GM21526 (cell line): Measurements from ENCODE around the gene BANF1.
A peak's percentile ranks its signal among the peaks of the same experiment; 100 is the strongest.

Experiments used
- ATAC-seq: cut with Tn5 transposase; IDR thresholded peaks from one replicate; pipeline ENCODE4 v1.9.1; 2021; ENCODE audit warnings: moderate library complexity; ENCODE audit not compliant: unreplicated experiment, low FRiP score

The BANF1 gene

DNA sequence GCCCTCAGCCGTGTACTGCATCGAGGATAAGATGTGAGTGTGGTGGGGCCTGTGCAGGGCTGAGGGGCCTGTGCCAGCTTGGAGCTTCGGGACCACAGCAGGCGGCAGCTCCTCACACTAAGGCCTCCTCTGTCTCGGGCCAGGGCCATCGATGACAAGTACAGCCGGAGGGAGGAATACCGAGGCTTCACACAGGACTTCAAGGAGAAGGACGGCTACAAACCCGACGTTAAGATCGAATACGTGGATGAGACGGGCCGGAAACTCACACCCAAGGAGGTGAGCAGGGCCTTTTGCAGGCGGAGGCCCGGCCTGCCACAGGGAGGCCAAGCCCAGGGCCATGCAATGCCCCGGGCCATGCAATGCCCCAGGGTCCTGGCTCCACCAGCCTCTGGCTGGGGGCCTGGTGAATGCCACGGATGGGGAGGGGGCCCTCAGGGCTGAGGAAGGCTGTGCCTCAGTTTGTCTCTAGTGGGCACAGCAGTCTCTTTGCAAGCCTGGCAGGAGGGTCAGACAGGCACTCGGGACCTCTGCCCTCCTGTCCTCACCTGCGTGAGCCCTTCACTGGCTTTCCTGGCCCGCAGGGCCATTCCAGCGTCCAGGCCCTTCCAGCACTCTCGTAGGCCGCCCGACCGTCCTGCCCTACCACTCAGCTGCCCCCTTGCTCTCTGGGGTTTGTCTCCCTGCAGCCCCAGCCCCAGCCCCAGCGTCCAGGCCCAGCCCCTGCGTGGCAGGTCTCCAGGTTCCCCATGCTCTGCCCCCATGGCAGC is 24.5 kb upstream of the BANF1 start:
- no peak for ATAC-seq

DNA sequence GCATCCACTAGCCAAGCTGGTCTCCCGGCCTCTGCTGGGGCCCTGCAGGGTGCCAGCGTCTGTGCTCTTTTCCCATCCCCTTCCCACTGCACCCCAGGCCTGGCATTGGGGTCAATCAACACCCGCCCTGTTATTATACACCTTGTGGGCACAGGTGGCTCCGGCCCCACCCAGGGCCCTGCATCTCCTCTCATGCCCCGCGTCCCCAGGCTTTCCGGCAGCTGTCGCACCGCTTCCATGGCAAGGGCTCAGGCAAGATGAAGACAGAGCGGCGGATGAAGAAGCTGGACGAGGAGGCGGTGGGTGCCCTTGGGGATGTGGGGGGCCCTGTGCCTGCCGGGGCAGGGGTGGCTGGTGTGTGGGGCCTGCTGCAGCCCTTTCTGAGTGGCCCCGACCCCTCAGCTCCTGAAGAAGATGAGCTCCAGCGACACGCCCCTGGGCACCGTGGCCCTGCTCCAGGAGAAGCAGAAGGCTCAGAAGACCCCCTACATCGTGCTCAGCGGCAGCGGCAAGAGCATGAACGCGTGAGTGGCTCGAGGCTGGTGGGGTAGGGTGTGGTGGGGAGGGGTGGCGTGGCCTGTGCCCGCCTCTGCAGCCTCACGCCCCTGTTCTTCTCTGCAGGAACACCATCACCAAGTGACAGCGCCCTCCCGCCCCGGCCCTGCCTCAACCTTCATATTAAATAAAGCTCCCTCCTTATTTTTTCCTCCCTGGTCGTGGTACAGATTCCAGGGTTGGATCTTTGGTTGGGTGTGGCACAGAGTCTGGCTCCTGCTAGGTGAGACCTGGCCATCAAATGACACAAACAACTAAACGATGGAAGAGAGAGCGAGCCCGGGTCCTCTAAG is 23.7 kb upstream of the BANF1 start:
- no peak for ATAC-seq

DNA sequence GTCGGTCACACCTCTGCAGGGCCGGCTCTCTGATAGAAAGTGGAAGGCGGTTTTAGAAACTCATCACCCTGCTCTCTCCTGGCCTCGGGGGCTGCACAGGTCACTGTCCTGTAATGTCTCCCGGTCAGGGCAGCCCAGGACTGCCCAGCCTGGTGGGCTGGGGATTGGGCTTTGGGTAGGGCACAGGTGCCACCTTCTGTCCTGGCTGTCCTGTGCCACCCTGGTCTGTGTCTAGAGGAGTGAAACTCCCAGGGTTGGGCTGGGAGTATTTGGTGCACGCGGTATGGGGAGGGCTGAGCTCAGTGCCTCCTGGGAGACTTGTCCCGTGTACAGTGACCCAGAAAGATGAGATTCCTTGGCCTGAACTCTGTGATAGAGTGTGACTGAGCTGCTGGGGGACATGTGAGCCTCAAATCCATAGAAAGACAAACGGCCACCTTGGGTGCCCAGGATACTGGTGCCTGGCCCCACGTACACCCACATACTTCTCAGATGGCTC is 23.0 kb upstream of the BANF1 start:
- no peak for ATAC-seq

DNA sequence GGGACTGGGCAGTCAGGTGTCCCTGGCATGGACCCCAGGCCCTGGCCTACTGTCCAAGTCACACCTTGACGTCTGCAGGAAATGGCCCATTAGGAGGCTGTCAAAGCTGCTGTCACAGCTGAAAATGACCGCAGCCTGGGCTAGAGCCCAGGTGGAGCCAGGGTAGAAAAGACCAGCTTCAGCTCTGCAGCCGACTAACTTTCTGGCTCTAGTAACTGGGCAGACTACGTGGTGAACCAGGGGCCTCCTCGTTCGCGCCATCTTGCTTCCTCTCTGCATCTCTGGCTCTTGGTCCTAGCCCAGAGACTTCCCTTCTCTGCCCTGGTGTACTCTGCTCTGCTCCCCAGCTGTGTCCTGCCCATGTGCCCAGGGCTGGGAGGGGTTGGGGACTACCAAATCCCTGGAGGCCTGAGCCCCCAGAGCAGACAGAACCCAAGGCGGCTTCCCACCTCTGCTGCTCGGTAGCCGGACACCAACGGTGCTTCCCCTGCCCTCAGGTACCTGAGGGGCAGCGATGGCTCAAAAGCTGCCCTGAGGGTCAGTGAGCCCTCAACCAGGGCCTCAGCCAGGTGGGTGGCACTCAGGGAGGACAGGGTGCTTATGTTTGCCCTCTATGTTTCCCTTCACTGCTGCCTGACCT is 21.1 kb upstream of the BANF1 start:
- ATAC-seq = no peak

DNA sequence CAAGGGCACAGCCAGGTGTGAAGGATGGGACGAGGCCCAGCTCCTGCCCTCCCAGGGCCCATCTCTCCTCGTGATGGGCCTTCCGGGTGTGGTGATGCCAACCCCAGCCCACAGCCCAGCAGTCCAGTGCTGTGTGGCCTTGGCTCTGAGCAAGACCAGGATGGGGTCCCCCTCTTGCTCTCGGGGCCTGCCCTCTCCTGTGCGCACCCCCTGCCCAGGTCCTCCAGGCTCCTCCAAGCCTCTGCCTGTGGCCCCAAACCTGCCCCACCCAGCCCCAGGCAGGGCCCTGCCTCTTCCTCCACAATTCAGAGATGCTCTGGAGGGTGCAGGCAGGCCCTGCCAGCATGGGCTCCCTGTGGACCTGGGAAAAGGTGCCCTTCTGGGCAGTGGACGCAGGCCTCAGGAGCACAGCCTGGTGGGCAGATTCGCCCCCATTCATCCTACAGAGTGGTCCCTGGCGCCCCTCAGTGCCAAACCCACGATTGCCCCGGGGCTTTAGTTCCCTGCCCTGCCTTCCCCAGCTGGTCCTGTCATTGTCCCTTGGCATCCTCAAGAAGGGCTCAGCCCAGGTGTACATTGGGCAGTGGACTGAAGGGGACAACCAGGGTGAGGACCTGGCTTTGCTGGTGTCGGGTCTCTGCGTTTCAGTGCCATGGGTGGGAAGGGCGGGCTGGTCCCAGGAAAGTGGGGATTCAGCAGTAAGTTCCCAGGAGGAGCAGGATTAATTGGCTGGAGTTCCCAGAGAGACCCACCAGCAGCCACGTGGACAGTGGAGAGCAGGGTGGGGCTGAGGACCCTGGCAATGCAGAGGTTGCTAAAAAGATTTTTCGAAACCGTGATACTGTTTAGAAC is 20.1 kb upstream of the BANF1 start:
- ATAC-seq = no peak

DNA sequence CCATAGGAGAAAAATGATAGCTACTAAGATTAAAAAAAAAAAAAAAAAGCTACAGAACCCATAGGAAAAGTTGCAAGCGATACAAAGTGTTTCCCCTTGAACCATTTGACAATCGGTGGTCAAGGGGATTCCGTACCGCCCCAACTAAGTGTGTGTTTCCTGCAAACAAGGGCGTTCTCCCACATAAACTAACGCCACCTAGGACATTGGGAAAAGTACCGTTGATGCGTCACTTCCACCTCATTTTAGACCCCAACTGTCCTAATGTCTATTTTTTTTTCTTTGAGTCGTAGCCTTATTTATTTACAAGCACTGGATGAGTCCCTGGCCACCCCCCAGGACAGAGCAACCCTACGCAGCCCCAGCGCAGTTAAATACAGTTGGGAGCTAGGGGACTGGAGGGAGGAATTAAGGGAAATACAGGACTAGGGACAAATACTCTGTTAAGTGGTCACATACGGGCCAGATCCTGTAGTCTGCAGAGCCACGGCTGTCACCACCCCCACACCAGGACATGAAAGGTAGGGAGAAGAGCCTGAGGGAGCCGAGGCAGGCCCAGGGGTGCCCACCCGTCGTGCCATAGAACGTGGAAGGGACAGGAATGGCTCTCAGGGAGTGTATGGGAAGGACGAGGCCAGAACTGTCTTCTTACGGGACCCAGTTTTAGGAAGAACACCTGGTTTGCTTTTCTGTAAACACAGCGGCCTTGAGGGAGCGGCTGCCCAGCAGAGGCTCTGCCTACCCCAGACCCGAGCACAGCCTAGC is 19.3 kb upstream of the BANF1 start:
- ATAC-seq = no peak

DNA sequence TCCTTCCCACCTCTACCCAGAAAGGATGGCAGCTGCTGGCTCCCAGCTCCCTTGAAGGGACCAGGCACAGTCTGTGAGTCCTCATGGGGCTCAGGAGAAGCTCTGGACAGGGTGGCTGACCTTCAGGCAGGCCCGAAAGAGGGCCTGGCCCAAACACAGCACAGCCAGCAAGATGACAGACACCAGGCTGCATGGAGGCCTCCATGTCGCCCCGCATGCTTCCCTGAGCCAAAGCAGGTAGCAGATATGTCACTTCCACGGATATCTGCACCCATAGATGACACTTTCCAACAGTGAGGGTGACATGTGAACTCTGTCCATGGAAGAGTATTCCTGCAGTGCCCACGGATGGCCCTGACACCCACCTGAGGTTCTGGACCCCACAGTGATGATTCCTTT is 18.7 kb upstream of the BANF1 start:
- ATAC-seq = no peak

DNA sequence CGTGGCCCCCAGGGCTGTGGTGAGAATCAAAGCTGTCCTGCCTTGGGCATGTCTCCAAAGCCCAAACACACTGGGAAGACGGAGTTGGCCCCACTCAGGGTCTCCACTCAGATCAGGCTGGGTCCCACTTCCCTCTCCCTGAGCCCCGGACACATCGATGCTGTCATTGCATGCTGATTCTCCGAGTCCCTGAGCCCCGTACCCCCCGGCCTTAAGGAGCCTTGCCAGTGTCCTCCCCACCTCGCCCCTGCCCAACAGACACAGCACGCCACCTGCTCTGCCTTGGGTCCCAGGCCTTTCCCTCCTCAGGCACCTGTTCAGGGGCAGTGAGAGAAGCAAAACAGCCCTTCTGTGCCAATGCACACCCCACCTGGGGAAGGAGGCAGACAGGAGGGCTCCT is 15.0 kb upstream of the BANF1 start:
- no peak for ATAC-seq

DNA sequence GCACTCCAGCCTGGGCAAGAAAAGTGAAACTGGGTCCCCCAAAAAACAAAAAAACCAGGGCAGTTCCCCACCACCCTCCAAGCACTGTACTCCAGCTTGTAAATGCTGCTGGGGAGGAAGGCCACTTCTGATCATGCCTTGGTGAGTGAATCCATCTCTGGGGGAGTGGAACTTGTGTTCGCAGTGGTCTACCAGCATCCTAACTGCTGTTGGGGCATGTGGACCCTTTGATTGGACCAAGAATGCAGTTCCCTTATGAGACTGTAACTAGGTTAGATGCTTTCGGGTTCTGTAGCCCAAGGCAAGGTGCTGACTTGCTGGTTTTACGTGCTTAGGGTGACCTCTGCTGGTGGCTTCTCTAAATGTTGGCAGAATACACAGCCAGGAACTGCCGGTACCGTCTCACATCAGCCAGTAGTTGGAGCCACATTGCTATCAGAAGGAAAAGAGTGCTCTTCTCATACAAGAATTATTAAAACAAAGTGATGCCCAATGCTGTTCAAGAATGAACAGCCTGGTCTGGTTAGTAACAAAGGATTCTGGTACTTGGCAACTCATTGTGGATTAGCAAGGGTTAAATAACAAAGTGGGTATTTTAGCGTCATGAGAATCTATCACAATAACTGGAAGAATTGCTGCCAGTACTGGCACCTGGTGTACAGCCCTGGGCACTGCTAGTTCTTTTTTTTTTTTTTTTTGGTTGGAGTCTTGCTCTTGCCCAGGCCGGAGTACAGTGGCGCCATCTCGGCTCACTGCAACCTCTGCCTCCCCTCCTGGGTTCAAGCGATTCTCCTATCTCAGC is 13.3 kb upstream of the BANF1 start:
- peak; percentile 78 for ATAC-seq

DNA sequence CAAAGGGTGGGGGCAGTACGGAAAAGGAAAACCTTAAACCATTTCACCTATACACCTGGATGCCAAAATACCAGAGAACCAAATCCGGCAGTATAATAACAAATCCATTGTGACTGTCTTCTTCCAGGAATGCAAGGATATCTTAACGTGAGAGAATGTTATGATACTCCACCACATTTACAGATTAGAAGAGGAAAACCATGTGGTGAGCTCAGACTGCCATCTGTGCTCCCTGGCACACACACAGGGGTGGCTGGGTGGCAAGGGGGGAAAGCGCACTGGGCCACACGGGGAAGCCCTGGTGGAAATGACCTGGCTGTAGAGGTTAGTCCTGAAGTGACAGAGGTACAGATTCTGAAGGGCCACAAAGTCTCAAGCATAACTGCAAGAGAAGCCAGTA is 10.2 kb upstream of the BANF1 start:
- ATAC-seq = no peak

DNA sequence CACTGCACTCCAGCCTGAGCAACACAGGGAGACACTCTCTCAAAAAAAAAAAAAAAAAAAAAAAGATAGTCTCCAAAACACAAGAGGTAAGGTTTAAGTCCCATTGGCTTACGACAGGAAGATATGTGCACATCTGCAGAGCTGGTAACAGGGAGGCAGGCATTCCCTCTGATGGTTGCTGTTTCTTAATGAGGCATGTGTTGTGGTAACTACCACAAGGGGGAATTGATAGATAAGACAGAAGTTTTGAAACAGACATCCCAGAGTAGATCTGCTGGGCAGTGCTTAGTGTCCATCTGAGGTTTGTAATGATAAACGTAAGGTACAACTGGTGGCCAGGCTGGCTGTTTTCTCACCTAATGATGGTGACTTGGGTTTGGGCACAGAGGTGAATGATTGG is 5.0 kb upstream of the BANF1 start:
- no peak for ATAC-seq

DNA sequence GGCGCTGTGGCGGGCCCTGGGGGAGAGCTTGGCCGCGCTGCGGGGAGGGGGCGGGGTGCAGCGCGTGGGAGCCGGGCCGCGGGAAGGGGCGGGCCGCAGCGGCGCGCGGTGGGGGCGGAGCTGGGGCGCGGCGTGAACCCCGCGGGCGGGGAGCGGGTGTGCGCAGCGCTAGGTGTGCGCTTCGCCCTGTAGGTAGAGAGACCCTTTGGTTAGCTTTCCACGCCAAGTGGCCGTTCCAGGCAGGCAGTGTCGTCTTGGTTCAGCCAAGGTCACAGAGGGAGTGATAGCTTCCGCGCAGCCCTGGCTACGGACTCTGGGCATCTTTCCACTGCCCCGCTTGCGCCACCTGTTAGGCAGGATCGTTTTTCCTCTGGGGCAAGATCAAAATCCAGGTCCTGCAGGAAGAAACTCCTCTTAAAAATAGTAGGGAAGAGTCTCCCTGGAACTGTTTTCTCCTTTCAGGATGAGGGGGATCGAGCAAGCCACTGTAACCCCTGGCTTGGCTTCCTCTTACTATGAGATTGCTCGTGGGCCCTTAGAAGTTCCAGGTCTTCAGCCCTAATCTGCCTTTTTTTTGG is 434 bp downstream of the BANF1 start:
- peak; percentile 48 for ATAC-seq

DNA sequence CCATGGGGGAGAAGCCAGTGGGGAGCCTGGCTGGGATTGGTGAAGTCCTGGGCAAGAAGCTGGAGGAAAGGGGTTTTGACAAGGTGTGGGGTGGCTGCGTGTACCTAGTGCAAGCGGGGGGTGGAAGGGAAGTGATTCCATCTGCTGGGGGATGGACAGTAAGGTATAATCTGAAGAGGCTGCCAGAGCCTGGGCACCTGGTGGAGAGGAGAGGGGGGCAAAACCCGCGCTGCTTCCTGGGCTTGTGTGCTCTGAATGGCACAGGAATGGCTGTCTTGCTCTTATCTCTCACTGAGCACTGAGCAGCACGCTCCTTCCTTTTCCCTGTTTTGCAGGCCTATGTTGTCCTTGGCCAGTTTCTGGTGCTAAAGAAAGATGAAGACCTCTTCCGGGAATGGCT is 988 bp downstream of the BANF1 start:
- ATAC-seq = no peak

DNA sequence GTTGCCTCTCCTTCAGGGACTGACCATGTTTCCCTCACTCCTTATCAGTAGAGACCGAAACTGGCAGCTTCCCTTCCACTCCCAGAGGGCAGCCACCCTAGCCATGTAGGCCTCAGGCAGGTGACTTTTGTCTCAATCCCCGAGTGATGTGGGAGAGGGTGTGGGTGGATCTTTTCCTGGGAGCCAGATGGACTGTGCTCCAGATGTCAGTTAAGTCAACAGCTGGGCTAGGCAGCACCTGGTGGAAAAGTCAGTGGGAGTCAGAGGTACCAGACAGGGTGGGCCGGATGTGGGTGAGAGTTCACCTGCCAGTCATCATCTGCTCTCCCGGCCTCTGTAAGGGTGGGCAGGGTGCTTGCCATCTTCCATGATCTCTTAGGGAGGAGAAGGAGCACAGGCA is 1.9 kb downstream of the BANF1 start:
- ATAC-seq = no peak

DNA sequence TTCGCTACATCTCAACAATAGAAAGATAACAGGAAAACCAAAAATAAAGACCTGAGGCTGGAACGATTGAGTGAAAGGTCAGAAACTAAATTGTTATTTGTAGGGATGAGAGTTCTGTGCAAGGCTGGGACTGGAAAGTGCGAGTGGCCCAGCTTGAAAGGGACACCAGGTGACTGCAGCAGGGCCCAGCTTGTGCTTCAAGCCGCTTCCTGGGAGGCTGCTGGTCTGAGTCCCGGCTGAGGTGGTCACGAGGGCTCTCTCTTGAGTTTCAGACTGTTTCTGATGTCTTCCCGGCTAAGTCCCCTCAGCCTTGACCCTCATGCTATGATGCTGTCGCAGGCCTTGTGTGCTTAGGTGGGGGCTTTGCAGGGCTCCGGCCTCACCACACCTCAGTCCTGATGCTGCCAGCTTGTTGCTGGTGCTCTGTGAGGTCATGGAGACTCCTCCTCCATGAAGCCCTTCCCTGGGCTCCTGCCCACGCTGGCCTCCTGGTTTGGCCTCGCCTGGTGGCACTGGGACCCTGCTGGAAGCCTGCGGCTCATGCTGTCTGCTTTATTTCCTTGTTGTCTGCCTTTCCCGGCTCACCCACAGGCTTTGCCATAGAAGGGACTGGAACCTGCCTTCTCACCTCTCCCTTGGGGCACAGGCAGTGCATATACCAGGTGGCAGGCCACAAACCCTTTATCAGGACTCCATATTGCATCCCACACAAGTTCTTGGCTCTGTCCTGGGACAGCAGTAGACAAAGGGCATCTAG is 4.0 kb downstream of the BANF1 start:
- no peak for ATAC-seq

DNA sequence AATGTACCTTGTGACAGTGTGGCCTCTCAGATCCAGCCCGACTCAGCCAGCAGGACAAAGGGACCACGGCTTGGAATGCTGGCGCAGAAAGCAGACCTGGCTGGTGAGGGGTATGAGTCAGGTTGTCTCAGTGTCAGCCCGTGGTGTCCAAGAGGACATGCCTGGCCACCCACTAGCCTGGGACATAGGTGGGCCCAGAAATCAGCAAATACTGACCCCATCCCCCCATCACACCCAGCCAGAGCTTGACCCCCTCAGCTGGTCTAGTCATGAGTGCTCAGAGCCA is 4.5 kb downstream of the BANF1 start:
- ATAC-seq = no peak

DNA sequence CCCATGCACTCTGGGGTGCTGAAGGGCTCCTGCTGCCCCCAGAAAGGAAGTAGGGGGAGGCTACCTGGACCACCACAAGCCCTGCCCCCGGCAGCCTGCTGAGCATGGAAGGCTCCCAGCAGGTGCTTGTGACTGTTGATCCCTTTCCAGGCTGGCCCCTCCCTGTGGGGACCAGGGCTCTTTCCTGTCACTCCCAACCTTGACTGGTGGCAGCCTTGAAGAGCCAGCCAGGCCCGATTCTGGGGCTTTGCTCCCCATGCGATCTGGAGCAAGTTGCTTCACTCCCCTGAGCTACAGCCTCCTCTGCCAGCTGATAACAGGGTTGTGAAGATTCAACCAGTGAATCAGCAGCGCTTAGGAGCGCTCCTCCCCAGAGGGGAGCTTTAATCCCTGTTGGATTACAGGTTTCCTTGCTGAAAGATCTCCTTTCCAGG is 4.9 kb downstream of the BANF1 start:
- ATAC-seq = no peak

DNA sequence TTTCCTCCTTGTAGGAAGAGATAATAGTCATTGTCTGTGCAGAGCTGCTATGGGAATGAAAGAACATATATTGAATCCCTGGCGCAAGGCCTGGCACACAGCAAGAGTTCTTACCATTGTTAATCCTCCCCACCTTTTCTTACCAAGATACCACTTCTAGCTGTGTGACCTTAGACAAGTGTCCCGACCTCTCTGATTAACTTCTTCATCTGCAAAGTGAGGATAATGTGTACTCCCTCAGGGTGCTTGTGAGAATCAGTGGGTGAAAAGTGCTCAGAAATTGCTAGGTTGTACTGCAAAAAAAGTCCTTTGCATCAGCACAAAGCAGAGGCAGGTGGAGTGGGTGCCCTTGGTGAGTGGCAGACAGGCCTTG is 5.8 kb downstream of the BANF1 start:
- no peak for ATAC-seq
